GM19193 (cell line): Measurements from ENCODE around the gene CD200R1L.

Experiments
- POLR2A ChIP-seq: IDR thresholded peaks from 4 replicates; pipeline ENCODE4 v1.6.1; 2011; ENCODE audit not compliant: insufficient read depth, insufficient read length; ENCODE audit errors: extremely low read depth

CD200R1L gene

DNA sequence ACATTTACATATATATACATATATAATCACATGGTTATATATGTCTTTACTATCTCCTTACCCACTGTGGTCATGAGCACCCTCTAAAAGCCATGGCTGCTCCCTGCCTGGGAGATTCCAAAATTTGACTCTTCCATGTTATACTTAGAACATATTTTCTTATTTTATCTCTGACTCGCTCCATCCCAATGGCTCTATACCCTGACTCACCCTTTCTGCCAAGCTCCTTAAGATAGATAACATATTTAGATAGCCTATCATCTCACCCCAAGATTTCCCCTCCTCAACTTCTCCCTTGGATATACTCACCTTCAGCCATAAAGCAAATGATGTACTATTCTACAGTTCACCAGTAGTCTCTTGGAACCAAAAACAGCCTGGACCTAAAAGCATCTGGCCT, 65.1 kb downstream of the CD200R1L start:
- no peak for TF ChIP-seq POLR2A

DNA sequence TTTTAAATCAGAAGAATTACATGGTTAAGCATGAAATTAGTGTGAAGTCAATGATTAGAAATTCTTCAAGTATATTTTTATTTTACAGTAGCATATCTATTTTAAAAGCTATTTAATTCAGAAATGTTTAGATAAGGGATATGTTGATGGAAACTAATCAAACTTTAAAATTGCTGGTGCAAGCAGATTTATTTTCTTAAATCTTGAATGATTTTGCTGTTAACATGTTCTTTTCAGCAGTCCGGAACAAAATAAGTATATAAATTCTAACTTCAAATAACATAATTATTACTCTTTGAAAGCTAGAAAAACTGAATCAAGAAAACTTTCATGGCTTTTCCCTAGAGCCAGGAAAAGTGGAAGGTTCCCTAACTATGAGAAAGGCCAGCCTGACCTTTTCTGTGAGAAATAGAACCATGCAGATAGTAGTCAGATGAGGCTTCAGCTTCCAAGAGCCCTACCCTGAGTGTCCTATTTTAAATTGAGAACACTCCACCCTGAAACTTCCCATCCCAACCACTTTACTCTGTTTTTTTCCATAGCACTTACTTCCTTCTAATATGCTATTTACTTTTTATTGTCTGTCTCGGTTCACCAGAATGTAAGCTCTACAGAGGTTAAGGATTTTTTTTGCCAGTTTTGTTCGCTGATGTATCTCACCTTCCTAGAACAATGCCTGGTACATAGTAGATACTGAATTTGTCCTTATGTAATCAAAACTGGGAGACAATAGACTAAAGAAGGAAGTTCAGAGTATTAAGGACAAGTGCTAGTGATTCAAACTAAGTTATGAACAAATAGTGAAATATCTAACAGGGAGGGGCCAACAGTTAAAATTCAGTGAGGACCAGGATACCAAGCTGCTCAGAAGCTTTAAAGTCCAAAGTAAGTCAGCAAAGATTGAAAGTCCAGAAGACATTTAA, 66.8 kb downstream of the CD200R1L start:
- TF ChIP-seq POLR2A = no peak

GRCh38 chr3:112779011-112779410, 67.7 kb downstream of the CD200R1L start:
- no peak for TF ChIP-seq POLR2A

- no peak for TF ChIP-seq POLR2A
Measured at GRCh38 chr3:112778353-112778948, 68.2 kb downstream of the CD200R1L start.

DNA sequence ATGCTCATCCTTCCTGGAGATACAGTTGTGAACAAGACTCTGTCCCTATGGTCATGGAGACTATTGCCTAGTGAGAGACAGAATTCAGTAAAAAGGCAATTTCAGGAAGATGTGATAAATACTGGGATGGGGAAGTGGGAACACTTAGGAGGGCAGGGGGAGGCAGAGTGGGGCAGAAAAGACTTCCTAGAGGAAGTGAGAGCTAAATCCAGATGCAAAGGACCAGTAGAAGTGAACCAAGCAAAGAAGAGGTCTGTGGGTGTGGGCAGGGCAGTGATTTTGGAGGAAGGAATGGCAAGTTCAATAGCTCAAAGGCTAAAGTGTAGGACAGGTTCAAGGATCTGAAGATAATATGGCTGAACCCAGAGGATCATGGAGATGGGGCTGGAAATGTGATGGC, 68.9 kb downstream of the CD200R1L start:
- no peak for TF ChIP-seq POLR2A

- TF ChIP-seq POLR2A = no peak
Measured at GRCh38 chr3:112776836-112777235, 69.8 kb downstream of the CD200R1L start.

GRCh38 chr3:112776000-112776399, 70.7 kb downstream of the CD200R1L start:
- TF ChIP-seq POLR2A = no peak

GRCh38 chr3:112775011-112775742, 71.5 kb downstream of the CD200R1L start:
- TF ChIP-seq POLR2A = no peak

GRCh38 chr3:112774293-112774926, 72.3 kb downstream of the CD200R1L start:
- no peak for TF ChIP-seq POLR2A

DNA sequence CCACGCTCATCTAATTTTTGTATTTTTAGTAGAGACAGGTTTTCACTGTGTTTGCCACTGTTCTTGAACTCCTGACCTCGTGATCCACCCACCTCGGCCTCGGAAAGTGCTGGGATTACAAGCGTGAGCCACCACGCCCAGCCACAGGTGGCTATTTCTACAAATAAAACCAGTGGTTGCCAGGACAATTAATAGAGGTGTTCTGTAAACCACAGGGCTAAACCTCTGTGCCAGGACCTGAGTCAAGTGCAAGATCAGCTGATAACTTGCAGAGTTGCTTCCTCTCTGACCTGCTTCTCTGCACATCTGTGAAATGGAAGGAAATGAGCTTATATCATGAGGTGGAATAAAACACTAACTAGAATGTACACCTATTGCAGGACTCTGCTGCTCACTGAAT, 72.8 kb downstream of the CD200R1L start:
- TF ChIP-seq POLR2A = no peak

- no peak for TF ChIP-seq POLR2A
Measured at GRCh38 chr3:112770951-112771350, 75.7 kb downstream of the CD200R1L start.

- TF ChIP-seq POLR2A = no peak
Measured at GRCh38 chr3:112770032-112770626, 76.5 kb downstream of the CD200R1L start.

- no peak for TF ChIP-seq POLR2A
Measured at GRCh38 chr3:112769286-112769978, 77.2 kb downstream of the CD200R1L start.

DNA sequence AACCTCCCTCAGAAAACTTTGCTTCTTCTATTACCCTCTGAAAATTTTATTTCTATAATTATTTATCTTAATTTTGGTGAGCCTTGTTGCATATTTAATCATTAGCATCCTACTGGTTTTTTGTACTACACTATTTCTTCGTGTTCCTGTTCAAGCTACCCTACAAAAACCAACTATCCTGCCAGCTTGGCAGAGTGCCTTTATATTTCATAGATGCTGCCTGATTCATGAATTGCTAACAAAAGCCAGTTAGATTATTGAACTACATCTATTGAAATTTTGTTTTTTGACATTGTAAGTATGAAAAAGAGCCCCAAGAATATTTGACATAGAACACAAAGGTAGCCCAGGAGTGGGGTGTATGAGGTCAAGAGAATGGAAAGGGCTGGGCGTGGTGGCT, 78.9 kb downstream of the CD200R1L start:
- TF ChIP-seq POLR2A = no peak

DNA sequence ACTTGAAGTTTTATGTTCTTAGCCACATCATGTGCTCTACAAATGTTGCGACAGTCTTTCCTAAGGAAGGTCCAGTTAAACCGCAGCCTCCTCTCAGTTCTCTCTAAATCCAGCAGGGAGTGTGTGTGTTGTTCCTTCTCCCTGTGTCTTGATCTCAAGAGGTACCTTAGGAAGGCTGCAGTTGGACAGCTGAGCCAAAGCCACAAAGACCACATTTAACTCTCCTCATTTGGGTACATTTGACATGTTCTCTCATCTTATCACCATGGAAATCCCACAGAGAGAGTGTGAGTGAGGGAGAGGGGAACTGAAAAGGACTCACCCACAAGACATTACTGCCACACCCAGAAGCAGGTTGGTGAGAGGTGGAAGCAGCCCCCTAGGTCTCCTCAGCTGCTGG, 79.5 kb downstream of the CD200R1L start:
- no peak for TF ChIP-seq POLR2A
